NB4 (cell line): Measurements from ENCODE around the gene SIGLEC8.

Source experiments
- MYC ChIP-seq: IDR thresholded peaks from 2 replicates; pipeline ENCODE4 v1.6.1; 2011; ENCODE audit warnings: low read depth, low read length
- POLR2A ChIP-seq: IDR thresholded peaks from 2 replicates; pipeline ENCODE4 v1.6.1; 2011; ENCODE audit warnings: mild to moderate bottlenecking; ENCODE audit not compliant: insufficient read length; ENCODE audit errors: extremely low read depth
- TF ChIP-seq, protein P1 (sequence below): IDR thresholded peaks from one replicate; pipeline ENCODE4 v1.5.1; 2012; ENCODE audit warnings: low read depth, low read length

DNA sequence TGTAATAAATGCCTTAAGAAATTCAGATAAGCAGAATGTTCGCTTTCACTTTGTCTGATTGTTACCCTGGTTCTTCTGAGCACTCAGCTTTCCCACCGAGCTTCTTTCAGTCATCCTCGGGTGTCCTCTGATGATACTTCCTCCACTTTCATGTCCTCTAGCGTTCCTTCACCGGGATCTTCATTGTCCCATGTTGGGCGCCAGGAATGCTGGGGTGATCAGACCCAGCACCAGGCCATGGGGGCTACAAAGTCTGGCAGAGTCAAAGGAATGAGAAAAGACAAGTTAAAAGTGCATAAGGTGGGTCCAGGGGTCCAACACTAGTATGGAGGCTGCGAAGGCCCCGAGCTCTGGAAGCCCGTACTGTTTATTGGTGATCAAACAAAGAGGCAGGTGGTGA, 56.1 kb downstream of the SIGLEC8 start:
- TF ChIP-seq, protein P1, sequence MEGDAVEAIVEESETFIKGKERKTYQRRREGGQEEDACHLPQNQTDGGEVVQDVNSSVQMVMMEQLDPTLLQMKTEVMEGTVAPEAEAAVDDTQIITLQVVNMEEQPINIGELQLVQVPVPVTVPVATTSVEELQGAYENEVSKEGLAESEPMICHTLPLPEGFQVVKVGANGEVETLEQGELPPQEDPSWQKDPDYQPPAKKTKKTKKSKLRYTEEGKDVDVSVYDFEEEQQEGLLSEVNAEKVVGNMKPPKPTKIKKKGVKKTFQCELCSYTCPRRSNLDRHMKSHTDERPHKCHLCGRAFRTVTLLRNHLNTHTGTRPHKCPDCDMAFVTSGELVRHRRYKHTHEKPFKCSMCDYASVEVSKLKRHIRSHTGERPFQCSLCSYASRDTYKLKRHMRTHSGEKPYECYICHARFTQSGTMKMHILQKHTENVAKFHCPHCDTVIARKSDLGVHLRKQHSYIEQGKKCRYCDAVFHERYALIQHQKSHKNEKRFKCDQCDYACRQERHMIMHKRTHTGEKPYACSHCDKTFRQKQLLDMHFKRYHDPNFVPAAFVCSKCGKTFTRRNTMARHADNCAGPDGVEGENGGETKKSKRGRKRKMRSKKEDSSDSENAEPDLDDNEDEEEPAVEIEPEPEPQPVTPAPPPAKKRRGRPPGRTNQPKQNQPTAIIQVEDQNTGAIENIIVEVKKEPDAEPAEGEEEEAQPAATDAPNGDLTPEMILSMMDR = no peak
- no peak for TF ChIP-seq POLR2A
- TF ChIP-seq MYC = no peak
